Pons (tissue), 1 donor: ENCODE results near the gene BMP2.

Source experiments
- DNase-seq: peaks from one replicate; pipeline ENCODE4 v3.0.0-alpha.2; 2016; ENCODE audit warnings: low spot score

BMP2 gene

GRCh38 chr20:6768228-6769140 lies 998 bp downstream of the BMP2 start:
- no peak for DNase-seq

GRCh38 chr20:6769903-6770785 lies 2.7 kb downstream of the BMP2 start:
- peak; percentile 19 for DNase-seq

GRCh38 chr20:6770786-6771100 lies 3.3 kb downstream of the BMP2 start:
- no peak for DNase-seq

GRCh38 chr20:6780433-6781190 lies 13.1 kb downstream of the BMP2 start:
- DNase-seq: no peak

GRCh38 chr20:6783752-6784151 lies 16.3 kb downstream of the BMP2 start:
- no peak for DNase-seq

GRCh38 chr20:6784210-6784631 lies 16.7 kb downstream of the BMP2 start:
- no peak for DNase-seq

- DNase-seq: no peak
These were observed 17.3 kb downstream of the BMP2 start for GRCh38 chr20:6784767-6785166.

GRCh38 chr20:6786548-6786947 lies 19.1 kb downstream of the BMP2 start:
- no peak for DNase-seq

- no peak for DNase-seq
These were observed 25.3 kb downstream of the BMP2 start for GRCh38 chr20:6792789-6793188.

GRCh38 chr20:6802227-6802626 lies 34.7 kb downstream of the BMP2 start:
- no peak for DNase-seq

GRCh38 chr20:6806275-6806674 lies 38.8 kb downstream of the BMP2 start:
- DNase-seq: no peak

GRCh38 chr20:6811262-6812035 lies 44.0 kb downstream of the BMP2 start:
- DNase-seq: no peak

- no peak for DNase-seq
These were observed 45.0 kb downstream of the BMP2 start for GRCh38 chr20:6812530-6812929.

GRCh38 chr20:6814945-6815344 lies 47.5 kb downstream of the BMP2 start:
- no peak for DNase-seq

- DNase-seq: no peak
These were observed 50.7 kb downstream of the BMP2 start for GRCh38 chr20:6818033-6818808.

- DNase-seq: no peak
These were observed 52.1 kb downstream of the BMP2 start for GRCh38 chr20:6819599-6819998.

- DNase-seq: no peak
These were observed 56.9 kb downstream of the BMP2 start for GRCh38 chr20:6824401-6824800.

GRCh38 chr20:6827472-6827871 lies 60.0 kb downstream of the BMP2 start:
- DNase-seq: no peak

- DNase-seq: peak; percentile 80
These were observed 61.4 kb downstream of the BMP2 start for GRCh38 chr20:6828794-6829423.

- DNase-seq: no peak
These were observed 62.1 kb downstream of the BMP2 start for GRCh38 chr20:6829510-6830116.
